ENCODE data around the gene CDK6. TPM values are rescaled to one million over a fixed set of nuclear protein-coding genes. Genes with fewer than 3 reads are reported as not detected.
"Not testable (repeated sequence)": the region's sequence is repeated elsewhere in the genome, so short reads cannot be mapped to it uniquely, and the experiment has no call there.

CDK6 gene
- total RNA-seq, 1 donor from 2014 or later, result 7.3 TPM

DNA sequence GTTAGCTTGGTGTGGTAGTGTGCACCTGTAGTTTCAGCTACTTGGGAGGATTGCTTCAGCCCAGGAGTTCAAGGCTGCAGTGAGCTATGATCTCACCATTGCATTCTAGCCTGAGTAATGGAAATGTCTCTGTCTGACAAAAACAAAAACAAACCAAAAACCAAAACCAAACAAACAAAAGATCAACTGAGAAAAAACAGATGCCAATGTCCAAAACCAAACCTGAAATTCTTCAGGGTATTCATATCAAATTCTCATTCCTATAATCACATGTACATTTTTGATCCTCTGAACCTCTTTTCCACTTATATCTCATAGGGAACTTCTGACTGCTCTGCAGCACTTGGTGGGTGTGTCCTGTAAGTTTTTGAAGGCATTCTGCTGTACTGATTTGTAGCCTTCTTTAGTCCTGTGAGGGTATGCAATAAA is 87.0 kb downstream of the CDK6 start:
- no peak for DNase-seq (ENCODE audit: low spot score in 2 of 2)
- Histone ChIP-seq H3K4me1 (peaks cover 0 to 3% of the 10 kb centered on the region in 2 donors), H3K4me3 (no peak overlapping the region), H3K27me3 (no peaks in the 10 kb centered on the region), H3K36me3 (no peaks in the 10 kb centered on the region), H3K9me3 (no peaks in the 10 kb centered on the region), H3K27ac (no peak overlapping the region)
- TF ChIP-seq, protein P1, sequence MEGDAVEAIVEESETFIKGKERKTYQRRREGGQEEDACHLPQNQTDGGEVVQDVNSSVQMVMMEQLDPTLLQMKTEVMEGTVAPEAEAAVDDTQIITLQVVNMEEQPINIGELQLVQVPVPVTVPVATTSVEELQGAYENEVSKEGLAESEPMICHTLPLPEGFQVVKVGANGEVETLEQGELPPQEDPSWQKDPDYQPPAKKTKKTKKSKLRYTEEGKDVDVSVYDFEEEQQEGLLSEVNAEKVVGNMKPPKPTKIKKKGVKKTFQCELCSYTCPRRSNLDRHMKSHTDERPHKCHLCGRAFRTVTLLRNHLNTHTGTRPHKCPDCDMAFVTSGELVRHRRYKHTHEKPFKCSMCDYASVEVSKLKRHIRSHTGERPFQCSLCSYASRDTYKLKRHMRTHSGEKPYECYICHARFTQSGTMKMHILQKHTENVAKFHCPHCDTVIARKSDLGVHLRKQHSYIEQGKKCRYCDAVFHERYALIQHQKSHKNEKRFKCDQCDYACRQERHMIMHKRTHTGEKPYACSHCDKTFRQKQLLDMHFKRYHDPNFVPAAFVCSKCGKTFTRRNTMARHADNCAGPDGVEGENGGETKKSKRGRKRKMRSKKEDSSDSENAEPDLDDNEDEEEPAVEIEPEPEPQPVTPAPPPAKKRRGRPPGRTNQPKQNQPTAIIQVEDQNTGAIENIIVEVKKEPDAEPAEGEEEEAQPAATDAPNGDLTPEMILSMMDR (IDR thresholded peaks at IDR 0.05), result no peak
- intact Hi-C loops (cut with DNase I), result no loop called here

DNA sequence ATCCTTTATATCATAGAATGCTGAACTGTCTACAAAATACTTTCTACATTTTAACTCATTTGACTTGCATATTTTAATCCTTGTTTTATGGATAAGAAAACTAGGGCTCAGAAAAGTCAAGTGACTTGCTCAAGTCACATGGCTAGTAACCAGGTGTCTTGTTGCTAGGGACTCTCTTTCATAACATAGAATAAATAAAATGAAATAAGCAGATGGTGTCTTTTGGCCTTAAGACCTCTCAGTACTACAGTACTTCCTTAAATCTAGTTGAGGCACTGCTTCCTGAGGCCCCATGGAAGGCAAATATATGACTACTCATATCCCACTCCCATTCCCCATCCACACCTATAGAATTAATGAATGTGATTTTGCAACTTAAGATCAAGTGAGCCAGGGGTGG is 87.9 kb downstream of the CDK6 start:
- H3K27ac ChIP-seq, result no peak overlapping the region
- no peaks in the 10 kb centered on the region for H3K9me3 ChIP-seq
- no peaks in the 10 kb centered on the region for H3K27me3 ChIP-seq
- H3K4me3 ChIP-seq, result no peak overlapping the region
- H3K4me1 ChIP-seq, result peaks cover 0 to 3% of the 10 kb centered on the region in 2 donors
- intact Hi-C loops (cut with DNase I), result no loop called here
- DNase-seq (ENCODE audit: low spot score in 2 of 2), result no peak
- TF ChIP-seq, protein P1 (IDR thresholded peaks at IDR 0.05), result no peak
- H3K36me3 ChIP-seq, result no peaks in the 10 kb centered on the region

DNA sequence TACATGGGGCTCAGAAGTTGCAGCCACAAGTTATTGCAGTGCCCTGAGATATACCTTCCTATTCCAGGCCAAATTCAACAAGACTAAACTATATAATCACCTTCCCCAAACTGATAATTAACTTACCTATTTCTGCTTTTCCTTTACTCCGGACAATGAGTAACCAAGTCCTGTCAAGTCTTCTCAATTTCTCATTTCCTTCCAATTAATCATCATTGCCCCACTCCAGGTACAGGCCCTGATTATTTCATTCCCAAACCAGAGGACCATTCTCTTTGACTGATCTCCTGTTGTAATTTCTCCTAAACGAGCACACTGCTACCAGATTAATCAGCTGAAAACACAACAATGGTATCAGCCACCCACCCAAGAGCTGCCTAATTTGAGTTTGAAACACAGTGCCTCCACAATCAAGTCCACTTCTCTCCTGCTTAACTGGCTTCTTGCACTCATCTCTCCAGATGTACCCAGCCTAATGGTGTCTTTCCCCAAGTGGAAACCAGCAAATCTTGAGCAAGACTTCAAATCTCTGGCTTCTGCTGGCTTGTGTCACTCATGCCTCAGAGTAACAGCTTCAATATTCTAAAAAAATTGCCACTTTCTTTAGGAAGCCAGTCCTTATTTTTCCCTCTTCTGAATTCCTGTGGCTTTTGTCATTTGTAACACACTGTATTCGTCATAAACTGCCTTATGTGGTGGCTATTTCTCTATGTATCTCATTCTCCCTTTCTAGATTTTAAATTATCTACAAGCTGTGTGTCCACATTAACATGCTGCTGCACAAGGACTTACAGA is 89.1 kb downstream of the CDK6 start:
- H3K9me3 ChIP-seq, result no peaks in the 10 kb centered on the region
- TF ChIP-seq, protein P1 (IDR thresholded peaks at IDR 0.05), result no peak
- no peaks in the 10 kb centered on the region for H3K27me3 ChIP-seq
- peaks cover 0 to 3% of the 10 kb centered on the region in 2 donors for H3K4me1 ChIP-seq
- H3K36me3 ChIP-seq, result no peaks in the 10 kb centered on the region
- H3K4me3 ChIP-seq, result no peak overlapping the region
- no peak for DNase-seq (ENCODE audit: low spot score in 2 of 2)
- intact Hi-C loops (cut with DNase I), result no loop called here
- H3K27ac ChIP-seq, result no peak overlapping the region

- Histone ChIP-seq H3K9me3 (no peaks in the 10 kb centered on the region), H3K4me3 (no peak overlapping the region), H3K36me3 (no peaks in the 10 kb centered on the region), H3K27ac (no peak overlapping the region), H3K4me1 (no peaks in the 10 kb centered on the region), H3K27me3 (no peaks in the 10 kb centered on the region)
- TF ChIP-seq, protein P1 (IDR thresholded peaks at IDR 0.05), result no peak
- intact Hi-C loops (cut with DNase I), result no loop called here
- no peak for DNase-seq (ENCODE audit: low spot score in 2 of 2)
These were observed 91.1 kb downstream of the CDK6 start for GRCh38 chr7:92745241-92745640.

DNA sequence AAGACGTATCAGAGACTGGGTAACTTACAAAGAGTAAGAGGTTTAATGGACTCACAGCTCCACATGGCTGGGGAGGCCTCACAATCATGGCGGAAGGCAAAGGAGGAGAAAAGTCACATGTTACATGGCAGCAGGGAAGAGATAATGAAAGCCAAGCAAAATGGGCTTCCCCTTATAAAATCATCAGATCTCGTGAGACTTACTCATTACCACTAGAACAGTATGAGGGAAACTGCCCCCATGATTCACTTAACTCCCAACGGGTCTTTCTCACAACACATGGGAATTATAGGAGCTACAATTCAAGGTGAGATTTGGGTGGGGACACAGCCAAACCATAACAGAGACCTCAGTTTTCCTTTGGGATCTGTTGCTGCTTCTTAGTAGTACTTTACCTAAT is 92.2 kb downstream of the CDK6 start:
- intact Hi-C loops (cut with DNase I), result not testable (repeated sequence)

GRCh38 chr7:92742186-92742585 is 94.2 kb downstream of the CDK6 start:
- H3K4me3 ChIP-seq, result no peak overlapping the region
- H3K36me3 ChIP-seq, result no peaks in the 10 kb centered on the region
- no peak overlapping the region for H3K27ac ChIP-seq
- no peaks in the 10 kb centered on the region for H3K27me3 ChIP-seq
- TF ChIP-seq, protein P1 (IDR thresholded peaks at IDR 0.05), result no peak
- no peaks in the 10 kb centered on the region for H3K9me3 ChIP-seq
- intact Hi-C loops (cut with DNase I), result no loop called here
- no peaks in the 10 kb centered on the region for H3K4me1 ChIP-seq
- no peak for DNase-seq (ENCODE audit: low spot score in 2 of 2)

More for the DNA sequence above, 92.2 kb downstream of the CDK6 start:
- H3K27ac ChIP-seq; H3K36me3 ChIP-seq; H3K9me3 ChIP-seq; H3K4me1 ChIP-seq; H3K4me3 ChIP-seq; DNase-seq (ENCODE audit: low spot score in 2 of 2); H3K27me3 ChIP-seq: not testable (repeated sequence)

Measured in ascending aorta (tissue), 2 donors.